Body of pancreas (tissue), 4 donors: ENCODE results near the gene CHRNG.

ENCODE experiments used
- CTCF ChIP-seq, 7 experiments: fragments of 450-650 bp in 4 of 7; fragments of 200-600 bp in 3 of 7; sonication (generic) in 3 of 7; IDR thresholded peaks; one replicate each; pipeline ENCODE4 v1.5.1; 2016 to 2019; ENCODE audit warnings: antibody characterized with exemption in 7 of 7
- POLR2A ChIP-seq, 3 donors: fragments of 450-650 bp; IDR thresholded peaks; one replicate each; pipeline ENCODE4 v1.6.1; 2016; ENCODE audit warnings: antibody characterized with exemption in 3 of 3, mild to moderate bottlenecking in 2 of 3

- no peak for TF ChIP-seq CTCF (IDR thresholded peaks at IDR 0.05)
- no peak for TF ChIP-seq POLR2A (IDR thresholded peaks at IDR 0.05)
Observed at GRCh38 chr2:232508251-232508650, 31.2 kb upstream of the CHRNG start.
